ENCODE results near the gene GPR146.

GPR146 gene

DNA sequence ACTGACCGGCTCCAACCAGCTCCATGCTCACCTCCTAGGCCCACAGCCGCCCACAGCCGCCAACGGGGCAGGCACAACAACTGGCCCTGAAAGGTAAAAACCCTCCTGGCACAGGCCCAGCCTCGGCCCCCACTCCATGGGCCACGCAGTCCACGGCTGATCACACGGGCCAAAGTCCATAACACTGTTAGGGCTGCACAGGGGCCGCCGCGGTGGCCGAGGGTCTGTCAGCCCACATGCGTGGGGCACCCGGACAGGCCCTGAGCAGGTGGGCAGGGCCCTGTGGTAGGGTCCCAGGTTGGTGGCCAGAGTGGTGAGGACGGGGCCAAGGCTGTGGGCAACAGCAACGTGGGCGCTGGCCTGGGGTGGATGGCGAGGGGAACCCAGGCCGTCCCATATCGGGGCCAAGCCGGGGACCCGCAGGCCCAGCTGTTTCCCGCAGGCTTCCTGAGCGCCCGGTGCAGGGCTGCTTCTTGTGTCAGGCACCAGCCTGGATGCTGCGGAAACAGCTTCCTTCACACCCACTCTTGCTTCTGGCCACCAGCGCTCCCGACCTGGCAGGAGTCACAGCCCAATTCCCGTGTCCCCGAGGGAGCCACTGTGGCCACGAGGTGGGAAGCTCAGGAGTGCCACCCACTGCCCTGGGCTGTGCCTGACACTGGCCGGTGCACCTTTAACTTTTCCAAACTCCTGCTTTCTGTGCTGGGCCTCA is 32.2 kb upstream of the GPR146 start:
- no peak for DNase-seq

DNA sequence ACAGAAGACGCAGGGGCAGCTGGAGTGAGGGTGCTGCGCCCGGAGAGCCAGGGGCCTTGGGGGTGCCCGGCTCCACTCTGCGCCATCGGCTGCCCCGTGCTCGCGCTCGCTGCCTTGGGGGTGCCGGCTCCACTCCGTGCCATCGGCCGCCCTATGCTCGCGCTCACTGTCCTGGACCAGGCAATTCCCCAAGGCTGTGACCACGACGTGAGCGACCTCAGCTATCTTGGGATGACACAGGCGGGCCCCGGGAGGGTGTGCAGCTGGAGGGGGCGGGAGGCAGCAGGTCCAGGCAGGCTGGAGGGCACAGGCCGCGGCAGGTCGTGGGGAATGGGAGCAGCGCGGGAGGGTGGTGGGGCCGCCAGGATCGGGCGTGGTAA is 31.6 kb upstream of the GPR146 start:
- no peak for DNase-seq

DNA sequence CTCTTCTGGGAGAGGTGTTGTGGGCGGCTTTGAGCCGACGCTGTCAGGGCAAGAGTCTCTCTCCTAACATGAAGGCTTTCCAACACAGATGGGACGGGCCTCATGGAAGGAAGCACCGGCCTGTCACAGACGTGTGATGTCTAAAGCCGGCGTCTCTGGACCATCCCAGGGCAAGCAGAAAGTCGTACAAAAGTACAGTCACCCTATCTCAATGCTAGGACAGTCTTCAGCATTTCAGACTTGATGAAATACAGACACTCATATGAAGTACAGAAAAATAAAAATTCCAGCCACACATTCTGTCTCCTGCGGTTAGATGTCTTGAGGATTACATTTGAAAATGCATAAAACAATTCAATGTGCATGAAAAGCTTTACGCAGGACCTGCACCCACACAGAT is 30.8 kb upstream of the GPR146 start:
- no peak for DNase-seq

DNA sequence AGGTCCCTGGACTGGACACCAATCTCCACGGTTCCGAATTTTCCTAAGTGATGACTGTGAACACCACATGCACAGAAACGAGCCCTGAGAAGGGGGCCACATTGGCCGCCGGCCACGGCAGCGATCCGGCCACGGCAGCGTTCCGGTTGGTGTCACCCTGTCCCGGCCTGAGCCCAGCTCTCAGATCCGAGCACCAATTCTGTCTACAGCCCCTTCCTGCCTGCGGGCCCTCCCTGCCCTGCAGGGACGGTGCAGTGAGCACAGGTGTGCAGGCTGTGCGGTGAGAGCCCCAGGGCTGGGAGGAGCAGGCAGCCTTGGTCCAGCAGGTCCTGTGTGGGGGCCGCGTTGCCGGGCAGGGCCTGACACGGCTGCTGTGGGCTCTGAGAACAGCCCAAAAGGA is 29.7 kb upstream of the GPR146 start:
- no peak for DNase-seq

DNA sequence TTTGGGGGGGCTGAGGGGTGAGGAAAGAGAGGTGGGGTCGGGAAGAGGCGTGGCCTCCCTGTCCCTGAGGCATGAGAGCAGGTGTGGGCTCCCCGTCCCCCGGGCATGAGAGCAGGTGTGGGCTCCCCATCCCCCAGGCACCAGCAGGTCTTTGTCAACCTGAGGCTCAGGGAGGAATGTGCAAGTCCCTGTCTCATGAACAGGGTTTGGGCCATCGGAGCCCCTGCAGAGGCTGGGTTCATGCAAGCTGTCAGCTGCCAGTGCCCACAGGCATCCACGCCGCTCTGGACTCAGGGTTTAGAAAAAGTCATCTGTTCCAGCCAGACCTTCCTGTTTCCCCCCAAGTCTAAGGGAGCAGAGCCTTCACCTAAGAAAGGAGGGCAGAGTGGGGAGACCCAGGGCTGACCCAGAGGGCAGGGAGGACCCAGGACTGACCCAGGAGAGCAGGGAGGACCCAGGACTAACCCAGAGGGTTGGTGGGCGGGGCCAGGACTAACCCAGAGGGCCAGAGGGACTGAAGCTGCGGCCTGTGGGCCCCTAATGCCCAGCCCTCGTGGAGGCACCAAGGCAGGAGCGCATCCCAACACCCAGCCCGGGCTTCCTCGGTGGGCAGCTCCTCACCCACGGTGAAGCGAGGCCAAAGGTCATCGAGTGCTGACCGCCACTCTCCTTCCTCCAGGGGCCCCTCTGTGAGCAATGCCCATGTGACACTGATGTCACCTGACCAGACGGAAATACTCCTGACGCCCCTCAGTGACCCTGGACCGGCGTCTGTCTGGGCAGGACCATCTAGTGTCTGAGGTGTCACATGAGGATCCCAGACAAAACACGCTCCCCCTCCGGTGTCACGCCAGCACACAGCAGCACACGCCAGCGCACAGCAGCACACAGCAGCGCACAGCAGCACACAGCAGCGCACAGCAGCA is 28.9 kb upstream of the GPR146 start:
- no peak for DNase-seq

DNA sequence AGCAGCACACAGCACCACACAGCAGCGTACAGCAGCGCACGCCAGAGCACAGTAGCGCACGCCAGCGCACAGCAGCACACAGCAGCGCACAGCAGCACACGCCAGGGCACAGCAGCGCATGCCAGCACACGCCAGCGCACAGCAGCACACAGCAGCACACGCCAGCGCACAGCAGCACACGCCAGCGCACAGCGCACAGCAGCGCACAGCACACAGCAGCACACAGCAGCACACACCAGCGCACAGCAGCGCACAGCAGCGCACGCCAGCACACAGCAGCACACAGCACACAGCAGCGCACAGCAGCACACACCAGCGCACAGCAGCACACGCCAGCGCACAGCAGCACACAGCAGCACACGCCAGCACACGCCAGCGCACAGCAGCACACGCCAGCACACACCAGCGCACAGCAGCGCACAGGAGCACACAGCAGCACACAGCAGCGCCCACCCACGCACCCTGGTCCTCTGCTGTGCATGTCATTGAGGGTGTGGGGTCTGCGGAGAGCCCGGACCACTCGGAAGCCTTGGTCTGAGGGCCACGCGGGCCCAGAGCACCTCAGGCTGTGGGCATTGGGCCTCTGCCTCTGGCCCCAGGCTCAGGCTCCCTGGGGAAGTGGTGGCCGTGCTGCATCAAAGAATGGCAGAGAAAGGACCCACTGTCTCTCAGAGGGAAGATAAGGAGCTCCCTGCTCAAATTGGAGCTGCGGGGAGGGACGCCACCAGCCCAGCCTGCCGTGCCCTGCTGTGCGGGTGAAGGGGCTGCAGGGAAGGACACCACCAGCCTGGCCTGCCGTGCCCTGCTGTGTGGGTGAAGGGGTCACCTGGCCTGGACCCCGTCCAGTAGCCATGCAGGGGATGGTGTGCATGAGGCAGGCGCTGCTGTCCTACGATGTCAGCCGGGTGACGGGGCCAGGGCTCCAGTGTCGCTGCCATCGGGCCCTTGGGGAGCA is 27.5 kb upstream of the GPR146 start:
- DNase-seq: no peak

DNA sequence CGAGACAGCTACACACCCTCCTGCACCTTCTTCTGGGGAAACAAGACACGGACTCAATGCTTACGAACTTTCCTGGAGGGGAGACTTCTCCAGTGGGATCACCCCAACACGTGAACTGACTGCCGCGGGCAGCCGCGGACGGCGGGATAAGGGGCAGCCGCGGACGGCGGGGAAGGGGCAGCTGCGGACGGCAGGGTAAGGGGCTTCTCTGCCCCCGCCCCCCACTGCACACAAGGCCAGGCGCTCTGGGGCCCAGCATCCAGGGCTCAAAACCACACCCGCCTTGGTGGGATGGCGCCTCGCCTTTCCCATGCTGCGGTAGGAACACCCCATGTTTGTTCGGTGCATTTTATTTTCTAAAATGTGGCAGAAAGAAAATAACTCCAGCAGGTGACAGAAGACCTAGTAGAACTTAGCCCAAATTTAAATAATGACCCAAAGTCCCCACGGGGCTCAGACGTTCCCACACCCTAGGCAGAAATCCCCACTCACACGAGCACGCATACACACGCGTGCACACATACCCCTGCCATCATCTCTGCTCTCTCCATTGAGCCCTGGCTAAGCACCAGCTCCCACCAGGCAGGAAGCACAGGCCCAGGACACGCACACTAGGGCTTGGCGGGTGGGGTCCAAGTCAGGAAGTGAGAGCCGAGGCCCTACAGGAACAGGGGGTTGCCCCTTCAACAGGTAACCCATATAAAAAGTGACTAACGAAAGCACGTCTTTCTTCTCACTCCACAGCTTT is 26.6 kb upstream of the GPR146 start:
- no peak for DNase-seq

DNA sequence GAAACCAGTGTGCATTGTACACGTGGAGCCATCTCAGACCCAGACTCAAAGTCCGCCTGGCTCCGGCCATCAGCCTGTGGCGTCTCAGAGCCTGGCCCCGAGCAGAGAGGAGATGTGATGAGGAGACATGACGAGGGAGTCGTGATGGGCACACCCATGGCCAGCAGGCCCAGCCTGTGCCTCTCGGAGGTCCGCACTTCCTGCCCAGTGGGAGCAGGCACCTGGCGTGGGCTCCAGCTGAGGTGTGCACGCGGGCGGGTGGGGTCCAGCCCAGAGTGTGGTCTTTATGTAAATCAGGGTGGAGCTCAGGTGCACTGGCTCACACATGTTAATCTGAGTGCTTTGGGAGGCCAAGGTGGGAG is 26.0 kb upstream of the GPR146 start:
- no peak for DNase-seq

DNA sequence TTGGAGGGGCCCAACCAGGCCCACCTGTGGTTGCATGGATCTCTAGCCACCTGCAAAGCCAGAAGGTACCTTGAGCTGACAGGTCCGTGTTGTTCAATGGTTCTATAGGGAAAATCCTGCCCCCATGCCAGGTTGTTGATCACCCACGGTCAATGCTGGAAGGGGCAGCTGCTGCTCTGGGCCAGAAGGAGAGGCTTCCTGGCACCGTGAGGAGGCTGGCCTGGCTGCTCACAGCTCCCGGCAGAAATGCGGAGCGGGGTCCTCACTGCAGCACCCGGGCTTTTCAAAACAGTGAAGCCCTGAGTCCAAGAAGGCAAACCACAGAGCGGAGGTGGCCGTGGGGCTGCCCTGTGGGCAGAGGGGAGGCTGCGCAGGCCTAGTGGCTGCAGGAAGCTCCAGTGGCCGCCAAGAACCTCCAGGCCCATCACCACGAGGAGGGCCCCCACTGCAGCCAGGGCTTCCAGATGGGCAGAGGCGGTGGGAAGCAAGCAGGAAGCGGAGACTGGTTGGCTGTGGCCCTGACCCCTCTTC is 25.0 kb upstream of the GPR146 start:
- no peak for DNase-seq

DNA sequence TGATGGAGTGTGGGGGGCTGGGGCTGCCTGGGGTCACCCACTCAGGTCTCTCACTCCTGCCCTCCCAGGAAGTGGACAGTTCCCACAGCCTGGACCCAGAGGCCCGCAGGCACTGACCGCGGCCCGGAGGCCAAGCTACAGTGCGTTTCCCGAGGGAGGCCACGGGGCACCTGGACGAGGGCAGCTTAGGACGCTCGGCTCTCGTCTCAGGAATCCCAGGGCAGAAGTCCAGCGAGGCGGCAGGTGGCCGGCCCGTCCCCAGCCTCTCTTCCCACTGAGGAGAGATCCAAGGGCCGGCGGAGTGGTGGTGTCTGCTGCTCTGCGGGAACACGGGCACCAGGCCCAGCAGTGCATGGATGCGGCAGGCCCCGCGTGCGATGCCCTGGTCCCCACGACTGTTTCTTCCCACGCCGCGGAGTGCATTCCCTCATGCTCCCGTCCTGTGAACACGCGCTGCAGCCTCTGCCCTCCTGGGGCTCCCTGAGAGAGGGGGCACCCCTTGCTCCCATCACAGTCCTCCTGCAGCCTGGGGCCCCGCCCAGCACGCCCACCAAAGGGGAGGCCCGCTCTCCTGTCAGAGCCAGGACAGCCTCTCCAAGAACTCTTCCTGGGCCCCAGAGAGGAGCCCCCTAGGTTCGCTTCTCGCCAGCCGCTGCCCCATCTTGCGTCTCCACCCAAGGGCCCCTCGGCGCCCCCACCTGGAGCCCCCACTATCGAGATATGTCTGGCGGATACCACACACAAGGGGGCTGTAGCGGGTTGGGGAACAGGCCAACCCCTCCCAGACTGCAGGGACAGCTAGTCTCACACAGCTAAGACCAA is 24.3 kb upstream of the GPR146 start:
- DNase-seq: no peak

DNA sequence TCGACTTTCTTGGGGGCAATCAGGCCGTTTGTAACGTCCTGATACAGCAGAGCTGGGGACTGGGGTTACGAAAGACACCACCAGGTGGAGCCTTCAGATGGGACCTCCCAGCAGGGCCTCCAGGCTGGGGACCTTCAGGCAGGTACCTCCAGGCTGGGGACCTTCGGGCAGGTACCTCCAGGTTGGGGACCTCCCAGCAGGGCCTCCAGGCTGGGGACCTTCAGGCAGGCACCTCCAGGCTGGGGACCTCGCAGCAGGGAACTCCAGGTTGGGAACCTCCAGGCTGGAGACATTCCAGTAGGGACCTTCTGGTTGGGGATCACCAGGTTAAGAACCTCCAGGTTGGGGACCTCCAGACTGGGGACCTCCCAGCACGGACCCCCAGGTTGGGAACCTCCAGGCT is 23.5 kb upstream of the GPR146 start:
- DNase-seq: no peak

DNA sequence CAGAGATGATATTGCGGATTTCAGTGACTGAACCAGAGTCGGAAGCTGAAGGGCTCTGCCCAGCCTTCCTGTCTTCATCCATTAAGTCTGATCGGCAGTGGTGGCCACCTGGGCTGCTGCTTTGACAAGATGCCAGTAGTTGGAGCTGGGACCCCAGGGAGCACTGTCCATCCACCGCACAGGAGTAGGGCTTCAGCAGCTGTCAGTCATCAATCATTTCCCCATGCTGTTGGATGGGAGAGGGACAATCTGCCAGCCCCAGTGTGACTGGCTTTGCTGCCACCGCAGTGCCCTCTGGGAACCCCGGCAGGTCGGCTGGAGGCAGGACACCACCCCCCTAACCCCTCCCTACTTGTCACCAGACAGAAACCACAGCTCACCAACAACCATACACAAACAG is 23.0 kb upstream of the GPR146 start:
- DNase-seq: no peak

DNA sequence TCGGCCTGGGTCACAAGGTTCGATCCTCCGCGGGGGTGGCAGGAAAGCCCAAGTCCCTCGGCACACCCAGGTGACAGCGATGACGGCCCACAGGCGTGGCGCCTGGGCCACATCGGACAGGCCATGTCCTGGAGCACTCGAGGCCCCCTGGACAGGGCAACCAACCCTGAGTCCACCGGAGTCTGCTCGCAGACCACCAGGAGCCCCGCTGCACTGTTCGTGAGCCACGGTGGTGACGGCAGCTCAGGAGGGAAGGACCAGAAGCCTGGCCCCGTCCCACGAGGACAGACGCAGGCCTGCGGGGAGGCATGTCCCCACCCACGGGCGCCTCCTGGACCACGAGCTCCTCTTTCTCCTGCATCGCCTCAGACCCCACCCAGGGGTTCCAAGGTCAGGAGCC is 22.4 kb upstream of the GPR146 start:
- no peak for DNase-seq

DNA sequence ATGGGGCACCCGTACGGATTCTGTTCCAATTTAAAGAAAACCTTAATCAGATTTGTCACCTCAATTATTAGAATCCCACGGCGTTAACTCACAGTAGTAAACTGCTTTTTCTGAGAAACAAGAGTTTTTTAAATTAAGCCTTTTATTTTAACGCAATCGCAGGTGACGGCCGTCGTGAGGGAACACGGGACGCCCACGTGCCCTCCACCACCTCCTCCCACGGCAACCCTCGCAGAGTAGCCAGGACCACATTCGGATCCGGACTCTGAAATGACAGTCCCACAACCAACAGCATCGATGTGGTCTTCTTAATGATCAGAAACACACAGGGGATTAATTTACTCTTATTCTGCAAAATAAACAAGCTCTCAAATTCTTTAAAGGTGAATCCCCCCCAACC is 22.0 kb upstream of the GPR146 start:
- DNase-seq: no peak

DNA sequence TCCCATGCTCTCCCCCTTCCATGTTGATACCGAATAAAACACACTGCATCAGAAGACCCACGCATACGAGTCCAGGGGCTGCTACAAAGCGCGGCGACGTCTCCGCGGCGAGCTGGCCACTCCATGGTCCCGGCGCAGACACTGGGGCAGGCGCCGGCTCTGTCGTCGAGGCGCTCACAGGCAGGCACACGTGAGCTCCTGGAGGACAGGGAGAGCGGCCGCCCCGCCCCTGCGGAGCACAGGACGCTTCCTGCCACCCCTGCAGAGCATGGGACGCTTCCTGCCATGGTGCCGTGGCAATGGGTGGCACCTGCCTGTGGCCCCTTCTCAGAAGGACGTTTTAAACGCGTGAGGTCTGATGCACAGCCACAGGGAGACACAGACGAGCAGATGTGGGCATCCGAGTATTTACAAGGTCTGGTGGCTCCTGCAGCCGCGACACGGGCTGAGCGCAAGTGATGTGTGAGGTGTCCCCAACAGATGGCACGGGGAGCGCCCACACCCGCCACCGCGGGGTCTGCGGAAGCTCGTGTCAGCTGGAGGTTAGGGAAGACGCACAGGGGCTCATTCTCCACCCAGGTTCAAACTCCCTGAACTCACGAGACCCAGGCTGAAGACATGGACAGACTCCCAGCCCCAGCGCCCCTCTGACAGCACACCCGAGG is 21.4 kb upstream of the GPR146 start:
- DNase-seq: no peak

DNA sequence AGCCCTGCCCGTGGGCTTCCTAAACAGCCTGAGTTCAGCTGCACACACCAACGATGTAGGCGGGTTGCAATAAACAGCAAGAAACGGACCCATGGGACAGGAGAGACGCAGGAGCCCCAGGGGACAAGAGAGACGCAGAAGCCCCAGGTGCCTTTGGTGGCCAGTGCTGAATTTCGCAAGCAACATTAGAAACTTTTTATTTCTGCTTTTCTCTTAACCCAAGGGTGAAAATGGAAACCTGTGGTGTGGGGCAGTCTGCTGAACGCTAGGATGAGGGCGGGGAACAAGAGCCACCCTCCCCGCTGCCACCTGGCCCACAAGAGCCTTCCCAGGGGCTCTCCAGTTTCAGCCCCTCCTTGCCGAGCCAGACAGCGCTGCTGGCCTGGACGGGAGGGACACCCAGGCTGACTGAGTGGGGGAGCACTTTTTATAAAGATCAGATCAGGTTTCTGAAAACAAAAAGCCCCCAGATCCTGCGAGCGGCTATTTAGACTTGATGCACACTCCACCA is 20.0 kb upstream of the GPR146 start:
- DNase-seq: no peak

DNA sequence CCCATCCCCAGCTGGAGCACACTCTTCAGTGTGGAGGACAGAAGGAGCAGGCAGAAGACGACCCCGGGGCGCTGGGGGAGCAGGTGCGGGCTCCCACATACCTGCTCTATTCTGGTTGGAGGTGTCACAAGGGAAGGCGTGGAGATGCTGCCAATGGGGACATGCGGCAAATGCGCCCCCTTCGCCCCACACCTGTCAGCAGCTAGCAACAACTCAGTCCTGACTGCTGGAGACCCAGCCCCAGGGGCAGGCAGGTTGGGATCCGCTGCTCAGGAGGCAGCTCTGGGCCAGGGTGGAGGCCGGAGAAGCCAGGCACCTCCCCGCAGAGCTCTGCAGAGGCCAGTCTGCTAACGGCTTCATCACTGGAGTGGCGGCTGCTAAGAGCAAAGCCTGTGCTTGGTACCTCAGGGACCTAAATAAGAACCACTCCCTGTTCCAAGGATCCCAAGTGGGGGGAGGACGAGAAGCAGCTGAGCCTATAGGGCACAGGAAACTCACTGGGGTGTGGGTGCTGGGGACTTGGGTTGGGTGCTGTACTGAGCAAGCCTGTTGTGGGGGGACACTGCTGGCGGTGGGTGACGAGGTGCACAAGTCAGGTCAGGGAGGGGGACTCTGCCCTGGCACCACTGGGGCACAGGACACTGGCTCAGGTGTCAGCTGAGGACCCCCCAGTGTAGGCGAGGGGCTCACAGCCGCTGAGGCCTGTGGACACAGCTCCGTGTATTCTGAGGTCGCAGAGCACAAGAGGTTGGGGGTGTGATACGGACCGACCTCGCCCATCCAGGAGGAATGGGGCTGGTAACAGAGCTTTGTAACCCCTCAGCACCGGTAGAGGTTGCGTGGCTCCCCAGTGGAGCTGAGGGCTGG is 19.2 kb upstream of the GPR146 start:
- no peak for DNase-seq

DNA sequence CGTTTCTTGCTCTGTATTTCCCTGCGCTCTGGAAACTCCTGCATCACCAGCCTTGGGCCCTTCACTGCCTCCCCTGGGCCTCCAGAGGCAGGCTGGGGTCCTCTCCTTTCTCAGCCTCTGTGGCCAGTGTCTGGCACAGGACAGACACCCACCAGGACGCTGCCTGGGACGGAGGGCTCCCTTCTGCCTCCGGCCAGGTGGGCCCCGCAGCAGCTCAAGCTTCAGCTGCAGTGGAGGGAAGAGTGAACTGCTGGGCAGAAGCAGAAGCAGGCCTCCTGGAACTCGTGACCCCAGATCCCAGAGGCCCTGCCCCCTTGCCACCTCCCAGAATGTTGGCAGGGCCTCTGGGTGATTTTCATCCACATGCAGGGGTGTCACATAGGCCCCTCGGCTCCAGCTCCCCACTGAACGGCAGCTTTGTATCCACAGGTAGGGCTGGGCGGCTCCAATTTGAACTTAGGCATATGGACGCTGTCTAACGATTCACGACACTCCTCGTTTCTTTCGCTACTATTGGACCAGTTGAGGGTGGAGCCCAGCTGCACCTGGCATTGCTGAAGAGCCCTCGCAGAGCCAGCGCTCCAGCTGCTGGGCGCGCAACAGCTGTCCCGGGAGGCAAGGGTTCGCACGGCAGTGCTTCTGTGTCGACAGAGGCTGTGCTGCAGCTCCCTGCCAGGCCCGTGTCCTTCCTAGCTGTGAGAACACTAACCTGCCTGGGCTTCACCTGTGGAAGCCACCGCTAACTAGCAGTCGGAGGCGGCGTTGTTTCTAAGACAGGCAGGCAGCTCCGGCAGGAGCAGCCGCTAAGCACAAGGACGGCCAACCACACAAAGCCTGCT is 18.4 kb upstream of the GPR146 start:
- DNase-seq: no peak

DNA sequence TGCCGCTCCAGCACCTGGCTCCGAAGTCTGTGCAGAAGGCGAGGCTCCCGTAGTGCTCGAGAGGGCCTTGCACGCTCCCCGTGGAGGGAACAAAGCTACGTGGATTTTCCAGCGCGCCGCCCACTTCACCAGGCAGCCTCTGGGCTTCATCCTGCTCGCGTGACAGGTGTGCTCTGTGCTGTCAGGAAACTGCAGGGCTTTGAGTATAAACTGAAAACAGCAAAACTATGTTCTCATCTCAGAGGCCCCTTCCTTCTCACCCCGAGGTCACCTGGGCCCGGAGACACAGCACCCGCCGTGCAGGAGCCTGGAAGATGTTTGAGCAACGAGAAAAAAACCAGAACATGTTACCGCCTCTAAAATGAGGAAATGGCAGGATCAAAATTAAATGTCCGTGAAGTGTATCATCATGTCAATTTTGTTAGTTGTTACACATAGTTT is 17.6 kb upstream of the GPR146 start:
- DNase-seq: no peak

Measured in NCI-H226 (cell line).